Measurements from ENCODE around the gene SYNC.

DNA sequence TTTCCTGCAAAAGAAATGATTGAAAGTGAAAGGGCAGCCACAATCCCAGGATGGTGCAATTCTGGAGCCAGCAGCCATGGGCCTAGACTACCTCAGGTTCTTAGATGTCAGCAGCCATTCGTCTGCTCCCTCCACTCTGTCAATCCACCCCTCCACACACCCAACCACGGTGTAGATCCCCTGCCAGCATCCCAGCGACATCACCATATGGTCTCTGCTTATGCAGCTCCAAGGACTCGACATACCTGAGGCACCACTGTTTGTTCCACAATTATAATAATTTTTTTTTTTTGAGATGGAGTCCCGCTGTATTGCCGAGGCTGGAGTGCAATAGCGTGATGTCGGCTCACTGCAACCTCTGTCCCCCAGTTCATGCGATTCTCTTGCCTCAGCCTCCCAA lies 6.5 kb downstream of the SYNC start:
- TF ChIP-seq, protein P1, sequence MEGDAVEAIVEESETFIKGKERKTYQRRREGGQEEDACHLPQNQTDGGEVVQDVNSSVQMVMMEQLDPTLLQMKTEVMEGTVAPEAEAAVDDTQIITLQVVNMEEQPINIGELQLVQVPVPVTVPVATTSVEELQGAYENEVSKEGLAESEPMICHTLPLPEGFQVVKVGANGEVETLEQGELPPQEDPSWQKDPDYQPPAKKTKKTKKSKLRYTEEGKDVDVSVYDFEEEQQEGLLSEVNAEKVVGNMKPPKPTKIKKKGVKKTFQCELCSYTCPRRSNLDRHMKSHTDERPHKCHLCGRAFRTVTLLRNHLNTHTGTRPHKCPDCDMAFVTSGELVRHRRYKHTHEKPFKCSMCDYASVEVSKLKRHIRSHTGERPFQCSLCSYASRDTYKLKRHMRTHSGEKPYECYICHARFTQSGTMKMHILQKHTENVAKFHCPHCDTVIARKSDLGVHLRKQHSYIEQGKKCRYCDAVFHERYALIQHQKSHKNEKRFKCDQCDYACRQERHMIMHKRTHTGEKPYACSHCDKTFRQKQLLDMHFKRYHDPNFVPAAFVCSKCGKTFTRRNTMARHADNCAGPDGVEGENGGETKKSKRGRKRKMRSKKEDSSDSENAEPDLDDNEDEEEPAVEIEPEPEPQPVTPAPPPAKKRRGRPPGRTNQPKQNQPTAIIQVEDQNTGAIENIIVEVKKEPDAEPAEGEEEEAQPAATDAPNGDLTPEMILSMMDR (IDR thresholded peaks at IDR 0.05; ENCODE audit: low read depth, low read length) = no peak
- TF ChIP-seq EZH2phosphoT487 (IDR thresholded peaks at IDR 0.05; ENCODE audit: low read depth) = no peak

Measured in OCI-LY3 (cell line).